Measurements from ENCODE around the gene TRANK1.
"Not testable (repeated sequence)": the region's sequence is repeated elsewhere in the genome, so short reads cannot be mapped to it uniquely, and the experiment has no call there.

Gene TRANK1

GRCh38 chr3:36942638-36943248 lies 2.1 kb downstream of the TRANK1 start:
- TF ChIP-seq YY1 (IDR thresholded peaks at IDR 0.05; ENCODE audit: insufficient read depth, insufficient read length) = no peak
- no peak for TF ChIP-seq SUZ12 (IDR thresholded peaks at IDR 0.05; ENCODE audit: extremely low read depth, insufficient read depth, insufficient read length)
- TF ChIP-seq ZNF274 (IDR thresholded peaks at IDR 0.05; ENCODE audit: low read depth, low read length) = no peak
- DNase-seq (ENCODE audit: low read depth, low spot score) = no peak
- Histone ChIP-seq H3K9ac (ENCODE audit: insufficient read length, low read depth) (no peak overlapping the region), H3K27me3 (ENCODE audit: insufficient read depth, insufficient read length) (peaks cover 26% of the 10 kb centered on the region), H3K4me3 (ENCODE audit: insufficient read length, low read depth) (no peak overlapping the region), H3K4me1 (ENCODE audit: insufficient read depth, insufficient read length) (no peaks in the 10 kb centered on the region), H3K9me3 (ENCODE audit: insufficient read depth, low read length) (peaks cover 6% of the 10 kb centered on the region; the same call in 1 of the 2 replicates), H3K36me3 (ENCODE audit: insufficient read depth, insufficient read length, low read length) (no peaks in the 10 kb centered on the region)

GRCh38 chr3:36941658-36942057 lies 3.2 kb downstream of the TRANK1 start:
- no peak overlapping the region for H3K4me3 ChIP-seq (ENCODE audit: insufficient read length, low read depth)
- no peak overlapping the region for H3K9ac ChIP-seq (ENCODE audit: insufficient read length, low read depth)
- H3K27me3 ChIP-seq (ENCODE audit: insufficient read depth, insufficient read length) = peaks cover 26% of the 10 kb centered on the region
- no peak for DNase-seq (ENCODE audit: low read depth, low spot score)
- H3K9me3 ChIP-seq (ENCODE audit: insufficient read depth, low read length) = no peaks in the 10 kb centered on the region
- no peaks in the 10 kb centered on the region for H3K4me1 ChIP-seq (ENCODE audit: insufficient read depth, insufficient read length)
- TF ChIP-seq SUZ12 (IDR thresholded peaks at IDR 0.05; ENCODE audit: extremely low read depth, insufficient read depth, insufficient read length) (no peak), ZNF274 (IDR thresholded peaks at IDR 0.05; ENCODE audit: low read depth, low read length) (no peak), YY1 (IDR thresholded peaks at IDR 0.05; ENCODE audit: insufficient read depth, insufficient read length) (no peak)
- no peaks in the 10 kb centered on the region for H3K36me3 ChIP-seq (ENCODE audit: insufficient read depth, insufficient read length, low read length)

- Histone ChIP-seq H3K9ac (ENCODE audit: insufficient read length, low read depth) (no peak overlapping the region), H3K4me1 (ENCODE audit: insufficient read depth, insufficient read length) (no peaks in the 10 kb centered on the region), H3K9me3 (ENCODE audit: insufficient read depth, low read length) (no peaks in the 10 kb centered on the region), H3K36me3 (ENCODE audit: insufficient read depth, insufficient read length, low read length) (no peaks in the 10 kb centered on the region), H3K27me3 (ENCODE audit: insufficient read depth, insufficient read length) (peaks cover 26% of the 10 kb centered on the region), H3K4me3 (ENCODE audit: insufficient read length, low read depth) (no peak overlapping the region)
- TF ChIP-seq YY1 (IDR thresholded peaks at IDR 0.05; ENCODE audit: insufficient read depth, insufficient read length) = no peak
- TF ChIP-seq ZNF274 (IDR thresholded peaks at IDR 0.05; ENCODE audit: low read depth, low read length) = no peak
- TF ChIP-seq SUZ12 (IDR thresholded peaks at IDR 0.05; ENCODE audit: extremely low read depth, insufficient read depth, insufficient read length) = no peak
- DNase-seq (ENCODE audit: low read depth, low spot score) = no peak
Observed at GRCh38 chr3:36941162-36941561, 3.7 kb downstream of the TRANK1 start.

- H3K36me3 ChIP-seq (ENCODE audit: insufficient read depth, insufficient read length, low read length) = no peaks in the 10 kb centered on the region
- no peak overlapping the region for H3K9ac ChIP-seq (ENCODE audit: insufficient read length, low read depth)
- H3K4me1 ChIP-seq (ENCODE audit: insufficient read depth, insufficient read length) = peaks cover 6% of the 10 kb centered on the region
- H3K9me3 ChIP-seq (ENCODE audit: insufficient read depth, low read length) = no peaks in the 10 kb centered on the region
- H3K27me3 ChIP-seq (ENCODE audit: insufficient read depth, insufficient read length) = no peaks in the 10 kb centered on the region
- TF ChIP-seq SUZ12 (IDR thresholded peaks at IDR 0.05; ENCODE audit: extremely low read depth, insufficient read depth, insufficient read length) (no peak), ZNF274 (IDR thresholded peaks at IDR 0.05; ENCODE audit: low read depth, low read length) (no peak), YY1 (IDR thresholded peaks at IDR 0.05; ENCODE audit: insufficient read depth, insufficient read length) (no peak)
- DNase-seq (ENCODE audit: low read depth, low spot score) = no peak
- no peak overlapping the region for H3K4me3 ChIP-seq (ENCODE audit: insufficient read length, low read depth)
Observed at GRCh38 chr3:36937492-36937891, 7.4 kb downstream of the TRANK1 start.

- no peak for DNase-seq (ENCODE audit: low read depth, low spot score)
- TF ChIP-seq SUZ12 (IDR thresholded peaks at IDR 0.05; ENCODE audit: extremely low read depth, insufficient read depth, insufficient read length) (no peak), ZNF274 (IDR thresholded peaks at IDR 0.05; ENCODE audit: low read depth, low read length) (no peak), YY1 (IDR thresholded peaks at IDR 0.05; ENCODE audit: insufficient read depth, insufficient read length) (no peak)
- Histone ChIP-seq H3K27me3 (ENCODE audit: insufficient read depth, insufficient read length) (no peaks in the 10 kb centered on the region), H3K4me1 (ENCODE audit: insufficient read depth, insufficient read length) (peaks cover 6% of the 10 kb centered on the region), H3K4me3 (ENCODE audit: insufficient read length, low read depth) (no peak overlapping the region), H3K9me3 (ENCODE audit: insufficient read depth, low read length) (no peaks in the 10 kb centered on the region), H3K36me3 (ENCODE audit: insufficient read depth, insufficient read length, low read length) (no peaks in the 10 kb centered on the region), H3K9ac (ENCODE audit: insufficient read length, low read depth) (no peak overlapping the region)
Observed at GRCh38 chr3:36933540-36934296, 11.1 kb downstream of the TRANK1 start.

- not testable (repeated sequence) for DNase-seq (ENCODE audit: low read depth, low spot score); H3K27me3 ChIP-seq (ENCODE audit: insufficient read depth, insufficient read length); H3K9ac ChIP-seq (ENCODE audit: insufficient read length, low read depth); H3K4me3 ChIP-seq (ENCODE audit: insufficient read length, low read depth); H3K36me3 ChIP-seq (ENCODE audit: insufficient read depth, insufficient read length, low read length); H3K9me3 ChIP-seq (ENCODE audit: insufficient read depth, low read length); H3K4me1 ChIP-seq (ENCODE audit: insufficient read depth, insufficient read length)
Observed at GRCh38 chr3:36931424-36931823, 13.4 kb downstream of the TRANK1 start.

- no peaks in the 10 kb centered on the region for H3K9me3 ChIP-seq (ENCODE audit: insufficient read depth, low read length)
- no peak overlapping the region for H3K9ac ChIP-seq (ENCODE audit: insufficient read length, low read depth)
- no peak for DNase-seq (ENCODE audit: low read depth, low spot score)
- H3K27me3 ChIP-seq (ENCODE audit: insufficient read depth, insufficient read length) = no peaks in the 10 kb centered on the region
- H3K36me3 ChIP-seq (ENCODE audit: insufficient read depth, insufficient read length, low read length) = no peaks in the 10 kb centered on the region
- H3K4me1 ChIP-seq (ENCODE audit: insufficient read depth, insufficient read length) = no peaks in the 10 kb centered on the region
- TF ChIP-seq ZNF274 (IDR thresholded peaks at IDR 0.05; ENCODE audit: low read depth, low read length) (no peak), YY1 (IDR thresholded peaks at IDR 0.05; ENCODE audit: insufficient read depth, insufficient read length) (no peak)
- H3K4me3 ChIP-seq (ENCODE audit: insufficient read length, low read depth) = no peak overlapping the region
Observed at GRCh38 chr3:36928220-36928619, 16.6 kb downstream of the TRANK1 start.

Measured in NT2/D1 (cell line).